HG03558 (cell line): ENCODE results near the gene ABCD3.
"Not testable (repeated sequence)": the region's sequence is repeated elsewhere in the genome, so short reads cannot be mapped to it uniquely, and the experiment has no call there.

ENCODE experiments used
- ATAC-seq: cut with Tn5 transposase; IDR thresholded peaks from one replicate; pipeline ENCODE4 v1.9.1; 2021; ENCODE audit warnings: moderate number of reproducible peaks; ENCODE audit not compliant: unreplicated experiment; ENCODE audit errors: extremely low read depth

The ABCD3 gene

GRCh38 chr1:94543893-94544635 is 125.9 kb downstream of the ABCD3 start:
- ATAC-seq: no peak

DNA sequence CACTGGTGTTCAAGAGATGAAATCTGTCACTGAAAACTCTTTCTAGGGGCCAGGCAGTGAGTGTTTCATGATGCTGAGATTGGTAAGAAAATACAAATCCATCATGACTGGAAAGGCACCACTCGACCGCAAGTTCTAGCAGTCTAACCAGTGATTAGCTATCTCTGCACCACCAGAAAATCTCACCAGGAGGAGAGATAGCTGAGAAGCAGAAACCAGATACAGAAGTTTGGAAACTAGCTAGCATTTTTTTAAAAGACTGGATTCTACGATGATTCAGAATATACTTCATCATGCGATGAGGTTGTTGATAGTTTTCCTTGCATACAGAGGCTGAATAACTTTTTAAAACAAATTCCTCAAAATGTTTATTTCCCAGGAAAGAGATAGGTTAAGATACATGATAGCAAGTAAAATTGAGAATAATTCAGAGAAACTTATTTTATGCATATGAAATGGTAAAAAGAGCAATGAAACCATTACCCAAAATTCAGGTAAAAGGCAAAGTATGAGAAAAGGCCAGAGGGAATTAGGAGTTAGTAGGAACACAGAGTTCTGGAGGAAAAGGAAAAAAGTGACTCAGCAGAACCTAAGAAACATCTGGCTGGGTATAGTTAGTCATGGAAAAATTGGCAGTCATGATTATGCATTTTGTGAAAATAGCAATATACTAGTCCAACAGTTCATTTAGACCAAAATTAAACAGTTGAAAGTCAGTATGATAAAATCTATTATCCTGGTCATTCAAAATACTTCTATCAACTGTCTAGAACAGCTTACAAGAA is 126.7 kb downstream of the ABCD3 start:
- ATAC-seq: no peak

DNA sequence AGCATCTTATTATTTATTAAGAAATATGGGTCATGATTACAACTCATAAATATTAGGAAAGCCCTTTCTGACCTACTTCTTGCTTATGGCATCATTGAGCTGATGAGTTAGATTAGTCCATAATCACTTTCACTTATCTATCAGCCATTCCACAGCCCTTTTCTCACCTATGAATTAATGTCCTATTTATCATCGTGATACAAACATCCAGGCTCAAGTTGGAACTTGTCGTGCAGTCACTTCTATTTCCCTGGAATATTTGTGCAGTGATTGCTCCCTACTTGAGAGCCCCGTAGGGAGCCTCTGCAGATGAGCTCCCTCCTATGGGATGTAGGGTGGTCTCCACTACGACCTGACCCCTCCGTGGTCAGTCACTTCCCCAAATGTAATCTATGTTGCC is 131.5 kb downstream of the ABCD3 start:
- no peak for ATAC-seq

GRCh38 chr1:94550396-94550795 is 132.2 kb downstream of the ABCD3 start:
- no peak for ATAC-seq

DNA sequence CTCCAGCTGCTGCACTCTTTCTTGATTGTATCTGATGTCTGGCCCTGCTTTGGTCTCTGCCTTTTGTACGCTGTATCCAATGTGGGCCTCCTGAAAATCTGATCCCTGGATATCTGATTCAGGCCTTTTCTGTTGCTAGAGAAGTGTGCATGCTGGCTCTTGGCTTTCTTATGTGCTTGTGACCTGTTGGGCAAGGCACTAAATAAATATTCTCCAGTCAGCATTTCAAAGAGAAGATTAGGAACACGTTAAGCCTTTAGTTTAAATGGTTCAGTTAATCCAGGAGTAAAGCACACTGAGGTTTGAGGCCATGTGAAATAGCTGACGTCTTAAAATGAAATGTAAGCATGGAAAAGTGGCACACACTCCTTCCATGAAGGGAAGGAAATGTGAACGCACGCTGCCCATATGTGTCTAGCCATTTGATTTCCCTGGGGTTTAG is 132.6 kb downstream of the ABCD3 start:
- ATAC-seq: no peak

GRCh38 chr1:94551449-94551848 is 133.3 kb downstream of the ABCD3 start:
- no peak for ATAC-seq

DNA sequence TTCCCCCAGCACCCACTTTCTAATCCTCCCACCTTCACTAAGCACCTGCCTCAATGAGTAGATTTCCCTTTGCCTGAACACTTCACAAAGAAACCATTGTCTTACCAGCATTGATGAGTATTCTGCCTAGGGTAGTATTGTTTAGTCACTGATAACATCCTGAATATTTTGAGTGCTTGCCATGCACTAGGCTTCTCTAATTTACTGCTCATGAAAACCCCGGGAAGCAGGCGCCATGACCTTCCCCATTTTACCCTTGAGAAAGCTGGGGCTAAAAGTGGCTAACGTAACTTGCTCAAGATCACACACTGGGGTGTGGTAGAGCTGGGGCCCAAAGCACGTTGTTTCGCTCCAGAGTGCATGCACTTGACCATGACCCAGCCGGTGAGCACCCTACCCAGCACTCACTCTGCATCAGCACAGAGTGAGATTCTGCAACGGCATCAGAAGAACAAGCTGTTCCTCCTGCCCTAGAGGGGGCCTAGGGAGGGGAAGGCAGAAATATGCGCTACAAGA is 133.9 kb downstream of the ABCD3 start:
- ATAC-seq: no peak

- no peak for ATAC-seq
These were observed 135.1 kb downstream of the ABCD3 start for GRCh38 chr1:94553323-94553730.

DNA sequence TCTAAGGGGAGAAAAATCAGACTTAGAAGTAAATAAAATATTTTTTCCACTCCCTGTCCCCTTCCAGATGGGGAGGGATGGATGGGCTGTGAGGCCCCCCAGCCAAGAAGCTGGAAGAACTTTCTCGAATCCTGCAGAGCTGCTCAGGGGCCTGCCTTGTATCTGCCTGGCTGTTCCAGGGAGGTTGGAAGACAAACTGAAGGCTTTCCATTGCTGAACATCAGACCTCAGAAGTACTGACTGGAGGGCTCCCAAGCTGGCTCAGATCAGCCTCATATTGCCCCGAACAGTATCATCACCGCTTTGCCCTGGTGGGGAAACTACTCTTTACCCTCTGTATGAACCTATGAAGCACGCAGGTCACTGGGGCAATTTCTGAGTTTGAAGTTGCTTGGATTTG is 135.7 kb downstream of the ABCD3 start:
- ATAC-seq: no peak

- ATAC-seq: no peak
These were observed 136.4 kb downstream of the ABCD3 start for GRCh38 chr1:94554580-94554979.

DNA sequence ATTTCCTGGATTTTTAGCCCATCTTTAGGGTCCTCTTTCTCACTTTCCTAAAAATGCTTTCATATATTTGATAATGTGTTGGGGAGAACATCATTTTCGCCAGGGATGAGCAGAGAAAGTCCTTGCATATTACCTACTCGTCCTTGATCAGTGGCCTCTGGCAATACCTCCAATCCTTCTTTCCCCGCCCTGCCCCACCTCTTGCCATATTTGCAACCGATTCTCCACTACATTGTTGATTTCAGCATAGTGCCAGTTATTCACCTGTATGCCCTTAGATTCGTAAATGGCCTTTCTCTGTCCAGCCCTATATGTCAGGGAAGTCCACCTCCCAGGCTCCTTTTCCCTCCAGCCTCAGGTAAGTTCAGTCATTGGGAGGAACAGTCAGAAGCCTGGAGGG is 136.9 kb downstream of the ABCD3 start:
- no peak for ATAC-seq

GRCh38 chr1:94559921-94560320 is 141.7 kb downstream of the ABCD3 start:
- ATAC-seq: no peak

DNA sequence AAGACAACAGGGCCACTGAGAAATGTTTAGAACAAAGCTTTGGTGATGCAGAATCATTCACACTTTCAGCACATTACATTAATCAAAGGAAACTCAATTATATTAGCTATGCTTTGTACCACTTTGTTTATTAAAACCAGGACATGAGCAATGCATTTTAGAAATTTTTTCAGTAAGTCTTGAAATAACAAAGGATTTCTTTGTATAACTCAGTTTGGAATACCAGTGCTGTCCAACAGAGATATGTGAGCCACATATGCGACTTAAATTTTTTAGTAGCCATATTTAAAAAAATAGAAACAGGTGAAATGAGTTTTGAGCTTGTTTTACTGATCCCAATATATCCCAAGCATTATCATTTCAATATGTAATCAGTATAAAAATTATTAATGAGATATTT is 142.1 kb downstream of the ABCD3 start:
- ATAC-seq: no peak

DNA sequence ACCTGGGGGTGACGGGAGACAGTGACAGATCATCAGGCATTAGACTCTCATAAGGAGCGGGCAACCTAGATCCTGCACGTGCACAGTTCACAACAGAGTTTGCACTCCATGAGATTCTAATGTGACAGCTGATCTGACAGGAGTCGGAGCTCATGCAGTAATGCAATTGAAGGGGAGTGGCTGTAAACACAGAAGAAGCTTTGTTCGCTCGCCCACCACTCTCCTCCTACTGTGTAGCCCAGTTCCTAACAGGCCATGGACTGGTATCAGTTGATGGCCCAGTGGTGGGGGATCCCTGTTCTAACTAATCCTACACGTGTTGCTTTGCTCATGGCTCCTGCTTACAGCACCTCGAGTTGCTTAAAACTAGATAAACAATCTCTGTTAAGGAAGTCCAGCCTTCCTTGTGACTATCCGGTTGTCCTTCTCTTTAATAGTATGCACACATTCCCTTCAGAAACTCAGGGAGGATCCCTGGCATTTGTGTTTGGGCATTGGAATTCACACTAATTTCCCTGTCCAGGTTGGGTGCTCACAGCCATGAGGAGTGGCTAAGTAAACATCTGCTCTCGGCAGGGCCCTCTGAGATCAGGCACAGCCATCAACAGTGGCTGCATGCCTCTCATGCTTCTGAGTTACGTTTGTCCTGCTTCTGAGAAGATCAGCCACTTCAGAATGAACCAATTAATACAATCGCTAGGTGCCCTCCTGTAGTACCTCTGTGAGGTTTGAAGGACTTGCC is 144.5 kb downstream of the ABCD3 start:
- no peak for ATAC-seq

- ATAC-seq: no peak
These were observed 147.7 kb downstream of the ABCD3 start for GRCh38 chr1:94565901-94566300.

DNA sequence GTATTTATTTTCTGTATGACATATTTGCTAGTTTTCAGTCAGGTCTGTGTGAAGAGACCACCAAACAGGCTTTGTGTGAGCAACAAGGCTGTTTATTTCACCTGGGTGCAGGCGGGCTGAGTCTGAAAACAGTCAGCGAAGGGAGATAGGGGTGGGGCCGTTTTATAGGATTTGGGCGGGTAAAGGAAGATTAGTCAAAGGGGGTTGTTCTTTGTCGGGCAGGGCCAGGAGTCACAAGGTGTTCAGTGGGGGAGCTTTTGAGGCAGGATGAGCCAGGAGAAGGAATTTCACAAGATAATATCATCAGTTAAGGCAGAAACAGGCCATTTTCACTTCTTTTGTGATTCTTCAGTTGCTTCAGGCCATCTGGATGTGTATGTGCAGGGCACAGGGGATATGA is 148.2 kb downstream of the ABCD3 start:
- not testable (repeated sequence) for ATAC-seq

GRCh38 chr1:94567975-94568607 is 149.9 kb downstream of the ABCD3 start:
- not testable (repeated sequence) for ATAC-seq
